Measurements from ENCODE around the gene AGAP6.
"Not testable (repeated sequence)": the region's sequence is repeated elsewhere in the genome, so short reads cannot be mapped to it uniquely, and the experiment has no call there.

The AGAP6 gene

GRCh38 chr10:49988376-49988775, at the start of gene AGAP6:
TSS of gene AGAP6 (plus strand) at chr10:49988406. CDS start at chr10:49988716, 310 bp downstream.
- not testable (repeated sequence) for FAIRE-seq

DNA sequence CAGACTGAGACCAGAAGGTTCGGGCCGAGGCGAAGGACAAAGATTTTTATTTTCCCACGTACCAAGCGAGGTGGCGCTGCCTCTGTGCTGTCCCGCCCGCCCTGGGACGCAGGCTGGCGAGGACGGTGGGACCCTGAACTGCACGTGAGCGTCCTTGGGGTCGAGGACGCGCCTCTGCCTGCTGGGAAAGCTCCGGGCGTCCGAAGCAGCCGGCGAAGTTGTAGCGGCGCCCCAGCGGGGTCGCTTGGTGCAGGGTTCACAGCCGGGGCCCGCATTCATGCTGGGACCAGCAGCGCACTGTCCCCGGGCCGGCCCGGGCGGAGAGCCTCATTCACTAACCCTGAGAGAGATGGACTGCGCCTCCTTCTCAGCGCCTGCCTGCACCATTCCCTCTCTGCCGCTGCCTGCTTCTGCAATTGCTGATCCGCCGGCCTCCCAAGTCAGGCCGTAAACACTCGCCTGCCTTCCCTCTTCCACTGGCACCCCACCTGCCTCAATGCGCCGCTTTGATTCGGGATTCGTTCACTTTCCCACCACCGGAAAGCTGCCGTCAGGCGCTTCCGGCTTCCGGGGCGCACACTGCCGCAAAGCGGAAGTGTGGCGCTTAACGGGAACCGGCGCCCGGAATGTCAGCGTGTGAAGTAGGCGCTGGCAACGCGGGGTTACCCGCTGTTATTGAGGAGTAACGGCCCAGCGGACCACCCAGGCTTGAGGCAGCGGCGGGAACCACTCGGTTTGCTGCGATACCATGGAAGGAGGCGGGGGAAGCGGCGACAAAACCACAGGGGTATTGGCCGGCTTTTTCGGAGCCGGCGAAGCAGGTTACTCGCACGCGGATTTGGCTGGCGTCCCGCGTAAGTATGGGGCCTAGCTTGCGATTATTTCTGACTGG, 46.5 kb upstream of the AGAP6 start, which contains the start of the genes PARG and TIMM23B:
Gene PARG, minus strand, starts transcription at position 581 of the 892 bp plus-strand sequence. Its CDS starts 302 bp downstream, at position 279.
Gene TIMM23B, plus strand, starts transcription at position 607 of the 892 bp plus-strand sequence. Its CDS starts 142 bp downstream, at position 749.
- FAIRE-seq, result not testable (repeated sequence)

DNA sequence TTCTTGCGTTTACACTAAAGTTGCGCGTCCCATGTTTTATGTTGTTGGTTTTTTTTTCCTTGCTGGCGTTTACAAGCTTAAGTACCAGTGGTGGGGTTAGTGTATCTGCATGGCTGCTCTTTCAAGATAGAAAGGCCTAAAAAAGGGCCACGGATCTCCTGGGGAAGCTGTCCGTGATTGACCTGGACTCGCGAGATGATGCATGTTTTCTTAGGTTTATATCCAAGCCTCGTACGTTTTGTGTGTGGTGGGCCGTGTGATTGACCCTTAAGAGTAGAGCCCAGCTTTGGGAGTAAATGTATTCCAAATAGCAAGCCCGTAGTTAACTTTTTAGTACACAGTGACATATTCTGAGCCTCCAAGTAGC, 45.9 kb upstream of the AGAP6 start:
- FAIRE-seq, result not testable (repeated sequence)

- not testable (repeated sequence) for FAIRE-seq
These were observed 44.6 kb upstream of the AGAP6 start for GRCh38 chr10:49943607-49944006.

GRCh38 chr10:49948142-49948541, 40.1 kb upstream of the AGAP6 start:
- not testable (repeated sequence) for FAIRE-seq

- FAIRE-seq, result not testable (repeated sequence)
These were observed 39.5 kb upstream of the AGAP6 start for GRCh38 chr10:49948737-49949136.

GRCh38 chr10:49952006-49952405, 36.2 kb upstream of the AGAP6 start:
- not testable (repeated sequence) for FAIRE-seq

DNA sequence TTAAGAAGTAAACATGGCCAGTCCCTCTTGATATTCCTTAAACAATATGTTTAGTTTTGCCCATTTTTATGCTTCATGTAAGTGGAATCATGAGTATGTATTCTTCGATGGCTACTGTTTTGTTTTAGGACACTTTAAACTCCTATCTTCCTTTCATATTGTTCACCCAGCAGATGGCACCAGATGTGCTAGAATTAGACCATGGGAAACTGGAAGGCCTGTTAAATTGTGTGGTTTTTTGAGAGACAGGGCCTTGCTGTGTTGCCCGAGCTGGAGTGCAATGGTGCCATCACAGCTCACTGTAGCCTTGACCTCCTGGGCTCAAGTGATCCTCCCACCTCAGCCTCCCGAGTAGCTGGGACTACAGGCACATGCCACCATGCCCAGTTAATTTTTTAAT, 35.1 kb upstream of the AGAP6 start:
- FAIRE-seq, result not testable (repeated sequence)

- FAIRE-seq, result not testable (repeated sequence)
These were observed 17.8 kb upstream of the AGAP6 start for GRCh38 chr10:49970331-49970857.

DNA sequence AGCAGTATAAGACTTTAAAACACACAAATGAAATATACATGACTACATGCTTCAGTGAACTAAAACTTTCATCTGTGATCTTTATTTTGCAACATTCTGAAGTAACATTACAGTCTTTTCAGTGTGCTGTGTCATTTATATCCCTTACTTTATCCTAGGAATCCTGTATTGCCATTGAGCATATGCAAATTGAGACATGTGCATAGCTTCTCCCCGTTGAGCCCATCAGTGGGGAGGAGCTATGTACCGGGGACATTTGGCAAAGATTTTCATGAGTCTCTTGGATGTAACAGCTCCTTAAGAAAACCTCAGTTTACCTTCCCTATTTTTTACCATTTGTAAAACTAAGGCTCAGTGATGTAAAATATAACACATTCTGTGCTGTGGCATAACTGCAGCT, 16.7 kb upstream of the AGAP6 start:
- FAIRE-seq, result not testable (repeated sequence)

DNA sequence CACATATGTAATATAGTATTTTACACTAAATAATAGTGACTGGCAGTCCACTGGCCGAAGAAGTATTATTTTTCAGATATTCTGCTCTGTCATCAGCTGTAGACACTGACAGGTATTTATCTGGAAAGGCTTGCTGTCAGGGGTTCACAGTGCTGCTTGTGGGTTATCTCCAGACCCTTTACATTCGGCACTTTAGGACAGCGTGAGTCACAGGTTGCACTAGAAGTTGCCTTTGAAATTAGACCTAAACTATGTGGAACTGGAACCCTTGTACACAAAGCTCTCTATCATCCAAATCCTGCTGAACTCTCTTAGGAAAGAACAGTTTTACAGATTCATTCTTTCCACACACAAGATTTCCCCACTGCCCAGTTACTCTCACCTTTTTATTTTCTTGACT, 16.1 kb upstream of the AGAP6 start:
- not testable (repeated sequence) for FAIRE-seq

DNA sequence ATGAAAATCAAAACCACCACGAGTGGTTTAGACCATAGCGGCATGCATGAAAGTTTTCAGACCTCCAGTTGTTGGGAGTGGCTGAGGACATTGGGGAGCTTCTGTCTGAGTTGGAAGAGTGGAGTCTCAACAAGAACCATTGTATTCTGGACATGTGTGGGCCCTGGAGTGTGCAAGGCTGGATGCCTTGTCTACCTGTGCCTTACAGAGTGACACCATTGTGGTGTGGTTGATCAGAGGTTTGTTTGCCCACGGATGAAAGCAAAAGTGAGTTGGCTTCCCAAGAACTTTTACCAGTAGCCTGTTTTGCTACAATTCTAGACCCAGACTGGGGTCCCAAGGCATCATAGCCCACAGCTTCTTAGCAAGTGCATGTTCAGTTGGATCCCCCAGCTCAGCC, 10.4 kb upstream of the AGAP6 start:
- not testable (repeated sequence) for FAIRE-seq

- FAIRE-seq, result not testable (repeated sequence)
These were observed 999 bp upstream of the AGAP6 start for GRCh38 chr10:49987207-49987606.

- FAIRE-seq, result not testable (repeated sequence)
These were observed 7.1 kb downstream of the AGAP6 start for GRCh38 chr10:49995321-49995720.

GRCh38 chr10:50014024-50014423, 25.8 kb downstream of the AGAP6 start:
- not testable (repeated sequence) for FAIRE-seq

- FAIRE-seq, result not testable (repeated sequence)
These were observed 27.5 kb downstream of the AGAP6 start for GRCh38 chr10:50015596-50016220.

DNA sequence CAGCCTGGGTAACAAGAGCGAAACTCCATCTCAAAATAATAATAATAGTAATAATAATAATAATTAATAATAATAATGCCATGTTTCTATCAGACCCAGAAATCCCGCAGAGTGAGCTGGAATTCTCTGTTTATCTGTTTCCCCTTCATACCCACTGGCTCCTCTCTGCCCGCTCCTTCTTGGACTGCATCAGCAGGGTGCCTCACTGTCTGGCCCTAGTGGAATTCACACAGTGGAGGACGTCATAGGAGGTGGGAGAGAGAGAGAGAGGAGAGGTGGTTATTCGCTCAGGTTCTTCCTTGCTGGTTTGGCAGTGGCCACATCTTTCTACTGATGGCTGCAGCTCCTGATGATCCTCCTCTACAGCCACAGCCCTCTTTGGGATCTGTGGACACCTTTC, 28.7 kb downstream of the AGAP6 start:
- FAIRE-seq, result not testable (repeated sequence)

- FAIRE-seq, result not testable (repeated sequence)
These were observed 29.4 kb downstream of the AGAP6 start for GRCh38 chr10:50017646-50018045.

DNA sequence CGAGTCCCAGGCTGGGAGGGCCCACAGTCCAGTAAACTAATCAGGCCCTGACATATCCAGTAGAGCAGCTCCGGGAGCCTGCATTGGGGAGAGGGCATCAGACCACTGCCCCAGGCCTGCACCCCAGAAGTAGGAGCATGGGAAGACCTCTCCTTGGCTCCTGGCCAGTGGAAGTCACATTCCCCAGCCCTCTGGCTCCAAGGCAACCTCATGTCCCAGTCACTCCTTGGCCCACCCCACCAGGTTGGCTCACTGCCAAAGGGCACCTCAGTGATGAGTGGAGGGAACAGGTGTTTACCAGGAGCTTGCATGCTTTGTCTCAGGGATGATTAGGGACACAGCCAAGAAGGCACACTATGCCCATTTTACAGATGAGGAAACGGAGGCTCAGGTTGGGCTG, 31.1 kb downstream of the AGAP6 start:
- not testable (repeated sequence) for FAIRE-seq

GRCh38 chr10:50020451-50021024, 32.3 kb downstream of the AGAP6 start:
- not testable (repeated sequence) for FAIRE-seq

DNA sequence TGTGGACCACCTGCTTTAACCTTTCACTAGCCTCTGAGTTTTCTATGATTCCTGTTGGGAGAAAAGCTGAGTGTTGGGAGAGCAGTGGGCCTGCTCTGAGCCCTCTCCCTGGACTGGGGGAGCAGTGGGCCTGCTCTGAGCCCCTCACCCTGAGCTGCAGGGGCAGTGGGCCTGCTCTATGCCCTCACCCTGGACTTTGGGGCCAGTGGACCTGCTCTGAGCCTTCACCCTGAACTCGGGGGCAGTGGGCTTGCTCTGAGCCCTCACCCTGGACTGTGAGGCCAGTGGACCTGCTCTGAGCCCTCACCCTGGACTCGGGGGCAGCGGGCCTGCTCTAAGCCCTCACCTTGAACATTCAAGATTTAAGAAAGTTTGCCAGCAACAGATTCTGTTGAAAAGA, 33.4 kb downstream of the AGAP6 start:
- no peak for FAIRE-seq

DNA sequence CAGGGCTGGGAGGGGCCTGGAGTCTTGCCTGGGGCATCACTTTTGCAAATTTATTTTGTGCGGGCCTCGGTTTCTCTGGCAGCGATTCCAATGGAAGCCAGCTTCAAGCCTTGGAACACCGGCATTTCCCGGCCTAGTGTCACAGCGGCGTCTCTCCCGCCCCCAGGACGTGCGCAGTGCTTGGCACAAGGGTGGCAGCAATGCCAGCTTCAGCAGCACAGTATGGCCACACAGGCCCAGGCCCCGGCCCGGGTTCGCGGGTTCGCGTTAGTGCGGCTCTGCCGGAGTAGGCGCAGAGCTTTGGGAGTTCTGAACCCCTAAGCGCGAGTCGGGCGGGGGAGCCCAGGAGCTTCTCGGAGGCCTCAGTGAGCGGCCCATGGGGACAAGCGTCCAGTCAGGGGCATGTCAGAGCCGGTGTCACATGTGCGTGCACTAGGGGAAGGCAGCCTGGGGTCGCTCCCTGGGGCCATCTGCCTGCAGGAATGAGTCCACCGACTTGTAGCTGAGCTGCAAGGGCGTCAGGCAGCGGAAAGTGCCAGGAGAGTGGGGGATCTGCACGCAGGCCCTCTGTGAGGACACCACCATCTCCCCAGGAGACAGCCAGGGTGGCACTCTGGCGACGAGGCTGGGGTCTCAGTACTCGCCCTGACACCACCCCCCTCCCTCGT, 36.6 kb downstream of the AGAP6 start:
- FAIRE-seq, result not testable (repeated sequence)
